B cell (primary cell): ENCODE data around the gene SKAP1.

ENCODE experiments used
- EZH2 ChIP-seq: IDR thresholded peaks from 2 replicates; pipeline ENCODE4 v1.6.1; 2012; ENCODE audit warnings: borderline replicate concordance, low read depth, mild to moderate bottlenecking, moderate library complexity, low read length; ENCODE audit not compliant: insufficient read depth, poor library complexity, severe bottlenecking
- TF ChIP-seq, protein P1 (sequence below): fragments of 200-600 bp; IDR thresholded peaks from one replicate; pipeline ENCODE4 v1.8.0; 2022; ENCODE audit warnings: antibody characterized with exemption, mild to moderate bottlenecking

DNA sequence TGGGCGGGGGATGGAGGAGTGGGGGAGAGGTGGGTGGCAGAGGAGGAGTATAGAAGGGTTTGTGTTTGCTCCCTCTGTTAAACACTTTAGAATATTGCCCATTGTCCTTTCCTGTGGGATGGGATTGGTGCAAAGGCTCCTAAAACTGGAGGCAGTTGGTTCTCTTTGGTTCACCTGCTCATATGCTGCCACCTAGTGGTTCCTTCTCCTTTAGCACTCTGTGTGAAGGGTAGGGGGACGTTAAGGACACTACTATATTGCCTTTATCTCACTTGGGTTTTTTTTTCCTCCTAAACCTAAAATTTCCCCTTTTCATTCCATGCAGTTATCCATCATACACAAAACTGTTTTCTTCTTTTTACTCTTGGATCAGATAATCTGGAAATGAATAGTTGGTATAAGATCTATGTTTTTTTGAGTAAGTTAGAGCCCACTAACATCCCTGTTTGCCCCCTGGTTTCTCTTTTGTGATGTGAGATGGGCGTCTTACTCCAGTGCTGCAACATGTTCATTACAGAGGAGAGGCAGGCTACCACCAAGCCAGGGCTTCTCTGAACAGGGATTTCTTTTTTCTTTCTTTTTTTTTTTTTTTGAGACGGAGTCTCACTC lies 298.7 kb downstream of the SKAP1 start:
- TF ChIP-seq, protein P1, sequence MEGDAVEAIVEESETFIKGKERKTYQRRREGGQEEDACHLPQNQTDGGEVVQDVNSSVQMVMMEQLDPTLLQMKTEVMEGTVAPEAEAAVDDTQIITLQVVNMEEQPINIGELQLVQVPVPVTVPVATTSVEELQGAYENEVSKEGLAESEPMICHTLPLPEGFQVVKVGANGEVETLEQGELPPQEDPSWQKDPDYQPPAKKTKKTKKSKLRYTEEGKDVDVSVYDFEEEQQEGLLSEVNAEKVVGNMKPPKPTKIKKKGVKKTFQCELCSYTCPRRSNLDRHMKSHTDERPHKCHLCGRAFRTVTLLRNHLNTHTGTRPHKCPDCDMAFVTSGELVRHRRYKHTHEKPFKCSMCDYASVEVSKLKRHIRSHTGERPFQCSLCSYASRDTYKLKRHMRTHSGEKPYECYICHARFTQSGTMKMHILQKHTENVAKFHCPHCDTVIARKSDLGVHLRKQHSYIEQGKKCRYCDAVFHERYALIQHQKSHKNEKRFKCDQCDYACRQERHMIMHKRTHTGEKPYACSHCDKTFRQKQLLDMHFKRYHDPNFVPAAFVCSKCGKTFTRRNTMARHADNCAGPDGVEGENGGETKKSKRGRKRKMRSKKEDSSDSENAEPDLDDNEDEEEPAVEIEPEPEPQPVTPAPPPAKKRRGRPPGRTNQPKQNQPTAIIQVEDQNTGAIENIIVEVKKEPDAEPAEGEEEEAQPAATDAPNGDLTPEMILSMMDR, result peak; percentile 90
- TF ChIP-seq EZH2, result no peak
